WTC11 (cell line): ENCODE results near the gene RPGR. TPM values are rescaled to one million over a fixed set of nuclear protein-coding genes. Genes with fewer than 3 reads are reported as not detected.

Experiments
- ATAC-seq: fragments of 200-7000 bp; cut with Tn5 transposase; 2 replicates; pipeline ENCODE4 v1.10.0; 2021; ENCODE audit warnings: mild to moderate bottlenecking, moderate library complexity
- CTCF ChIA-PET: fragments of 300-600 bp; sonication (Branson Sonifier 250); formaldehyde crosslinking; loops from one replicate; lab custom pipeline; 2021; ENCODE audit warnings: antibody characterized with exemption; lab: Charles Lee
- POLR2A ChIA-PET: fragments of 350-600 bp; sonication (Branson Sonifier 250); formaldehyde crosslinking; loops from one replicate; lab custom pipeline; 2021; ENCODE audit warnings: antibody characterized with exemption; lab: Charles Lee
- DNase-seq: peaks from one replicate; pipeline ENCODE4 v3.0.0; 2021; ENCODE audit warnings: low spot score
- H3K27ac Mint-ChIP-seq: 2 replicates; pipeline ENCODE4 v1.8.0; 2021; ENCODE audit warnings: mixed read lengths
- H3K27me3 Mint-ChIP-seq: 2 replicates; pipeline ENCODE4 v1.8.0; 2021; ENCODE audit warnings: low read depth, mild to moderate bottlenecking, moderate library complexity, mixed read lengths
- H3K36me3 Mint-ChIP-seq: 2 replicates; pipeline ENCODE4 v1.8.0; 2021; ENCODE audit warnings: mixed read lengths
- H3K4me1 Mint-ChIP-seq: 2 replicates; pipeline ENCODE4 v1.8.0; 2022; ENCODE audit warnings: mixed read lengths
- H3K4me3 Mint-ChIP-seq: 2 replicates; pipeline ENCODE4 v1.8.0; 2021; ENCODE audit warnings: mild to moderate bottlenecking, moderate library complexity, mixed read lengths
- H3K9me3 Mint-ChIP-seq: 2 replicates; pipeline ENCODE4 v1.8.0; 2021; ENCODE audit warnings: mixed read lengths
- ATF1 ChIP-seq: sonication (generic); formaldehyde crosslinking; IDR thresholded peaks from 2 replicates; pipeline ENCODE4 v1.8.1; 2023; ENCODE audit warnings: mild to moderate bottlenecking, moderate library complexity, missing genetic modification reagents
- CREM ChIP-seq: sonication (generic); formaldehyde crosslinking; IDR thresholded peaks from 2 replicates; pipeline ENCODE4 v1.8.1; 2022; ENCODE audit warnings: mild to moderate bottlenecking, missing genetic modification reagents, moderate library complexity
- E2F1 ChIP-seq: sonication (generic); formaldehyde crosslinking; IDR thresholded peaks from 2 replicates; pipeline ENCODE4 v1.8.0; 2022; ENCODE audit warnings: mild to moderate bottlenecking, missing genetic modification reagents
- ELF4 ChIP-seq: sonication (generic); formaldehyde crosslinking; IDR thresholded peaks from 2 replicates; pipeline ENCODE4 v1.8.1; 2022; ENCODE audit warnings: low read depth, mild to moderate bottlenecking, moderate library complexity, missing genetic modification reagents
- EMX1 ChIP-seq: fragments of 250-450 bp; sonication (Bioruptor Pico); IDR thresholded peaks from 2 replicates; pipeline ENCODE4 v1.8.0; 2021; ENCODE audit warnings: mild to moderate bottlenecking
- ESRRA ChIP-seq: sonication (generic); formaldehyde crosslinking; IDR thresholded peaks from 2 replicates; pipeline ENCODE4 v1.8.1; 2022; ENCODE audit warnings: mild to moderate bottlenecking, missing genetic modification reagents, borderline replicate concordance
- GABPB1 ChIP-seq: sonication (generic); formaldehyde crosslinking; IDR thresholded peaks from 2 replicates; pipeline ENCODE4 v1.8.1; 2023; ENCODE audit warnings: mild to moderate bottlenecking, missing genetic modification reagents
- MYBL2 ChIP-seq: sonication (generic); formaldehyde crosslinking; IDR thresholded peaks from 2 replicates; pipeline ENCODE4 v1.8.1; 2023; ENCODE audit warnings: mild to moderate bottlenecking, moderate library complexity, missing genetic modification reagents
- NR1H2 ChIP-seq: sonication (generic); formaldehyde crosslinking; IDR thresholded peaks from 2 replicates; pipeline ENCODE4 v1.9.0; 2021; ENCODE audit warnings: mild to moderate bottlenecking, moderate library complexity, missing genetic modification reagents
- PRDM15 ChIP-seq: sonication (generic); formaldehyde crosslinking; IDR thresholded peaks from 2 replicates; pipeline ENCODE4 v1.8.0; 2022; ENCODE audit warnings: missing genetic modification reagents
- SMAD4 ChIP-seq: sonication (generic); formaldehyde crosslinking; IDR thresholded peaks from 2 replicates; pipeline ENCODE4 v1.8.0; 2022; ENCODE audit warnings: mild to moderate bottlenecking, missing genetic modification reagents
- TEAD1 ChIP-seq: sonication (generic); formaldehyde crosslinking; IDR thresholded peaks from 2 replicates; pipeline ENCODE4 v1.8.0; 2022; ENCODE audit warnings: mild to moderate bottlenecking, missing genetic modification reagents
- USF1 ChIP-seq: sonication (generic); formaldehyde crosslinking; IDR thresholded peaks from 2 replicates; pipeline ENCODE4 v1.8.0; 2022; ENCODE audit warnings: mild to moderate bottlenecking, missing genetic modification reagents
- ZNF281 ChIP-seq: sonication (generic); formaldehyde crosslinking; IDR thresholded peaks from 2 replicates; pipeline ENCODE4 v1.8.0; 2023; ENCODE audit warnings: mild to moderate bottlenecking, missing genetic modification reagents
- ZNF396 ChIP-seq: fragments of 250-450 bp; sonication (Bioruptor Pico); IDR thresholded peaks from 2 replicates; pipeline ENCODE4 v1.8.0; 2021; ENCODE audit warnings: mild to moderate bottlenecking, moderate library complexity, borderline replicate concordance
- ZNF416 ChIP-seq: fragments of 250-450 bp; sonication (Bioruptor Pico); IDR thresholded peaks from 2 replicates; pipeline ENCODE4 v1.9.0; 2021; ENCODE audit warnings: mild to moderate bottlenecking, inconsistent platforms
- ZNF671 ChIP-seq: fragments of 250-450 bp; sonication (Bioruptor Pico); IDR thresholded peaks from 2 replicates; pipeline ENCODE4 v1.8.0; 2021; ENCODE audit warnings: mild to moderate bottlenecking
- total RNA-seq: library from RNA; stranded (reverse); gene quantifications from 3 replicates; pipeline ENCODE4 v1.2.3, GENCODE V29; 2021

RPGR gene
- total RNA-seq, 1 experiment from 2014 or later = 10.7 TPM

GRCh38 chrX:38271154-38271716 lies 56.1 kb downstream of the RPGR start:
- peaks cover 4% of the 10 kb centered on the region; the same call in 1 of the 2 replicates for H3K27me3 Mint-ChIP-seq
- ChIA-PET POLR2A (no interaction called here), CTCF (interaction anchor here (1.6 kb wide), 1 partner anchor 11 kb away, joined by 4 read pairs; no protein-coding TSS in a partner anchor)
- ATAC-seq (no peak), DNase-seq (no peak)
- TF ChIP-seq TEAD1 (CRISPR knock-in tag) (no peak), CREM (CRISPR knock-in tag) (no peak)
- no peak overlapping the region for H3K4me3 Mint-ChIP-seq
- no peaks in the 10 kb centered on the region for H3K4me1 Mint-ChIP-seq
- no peaks in the 10 kb centered on the region for H3K9me3 Mint-ChIP-seq
- 0 out of 2 replicates have a peak, but pooled peaks cover 2% of the 10 kb centered on the region for H3K36me3 Mint-ChIP-seq
- H3K27ac Mint-ChIP-seq = no peak overlapping the region

- no peak for ATAC-seq
Observed at GRCh38 chrX:38268011-38268410, 59.3 kb downstream of the RPGR start.

GRCh38 chrX:38262715-38263620 lies 64.3 kb downstream of the RPGR start:
- Mint-ChIP-seq H3K9me3 (no peaks in the 10 kb centered on the region), H3K27me3 (no peaks in the 10 kb centered on the region), H3K27ac (no peak overlapping the region), H3K4me1 (no peaks in the 10 kb centered on the region), H3K4me3 (no peak overlapping the region), H3K36me3 (no peaks in the 10 kb centered on the region)
- ATAC-seq = no peak
- TF ChIP-seq MYBL2 (no peak), ZNF281 (CRISPR knock-in tag) (no peak), ZNF396 (CRISPR knock-in tag) (no peak), USF1 (CRISPR knock-in tag) (no peak), ZNF416 (no peak)
- no peak for DNase-seq
- ChIA-PET CTCF (interaction anchor here (1.0 to 1.1 kb wide), 2 partner anchors 19 to 41 kb away, joined by 3 to 4 read pairs; no protein-coding TSS in a partner anchor), POLR2A (no interaction called here)

More at GRCh38 chrX:38268011-38268410, 59.3 kb downstream of the RPGR start:
- H3K9me3 Mint-ChIP-seq = no peaks in the 10 kb centered on the region
- CTCF ChIA-PET = no interaction called here
- no peaks in the 10 kb centered on the region for H3K4me1 Mint-ChIP-seq
- no peak overlapping the region for H3K4me3 Mint-ChIP-seq
- POLR2A ChIA-PET = no interaction called here
- TF ChIP-seq SMAD4 (CRISPR knock-in tag) (no peak), ATF1 (no peak), ESRRA (CRISPR knock-in tag) (no peak), GABPB1 (no peak), NR1H2 (no peak), EMX1 (CRISPR knock-in tag) (no peak), ELF4 (no peak), CREM (CRISPR knock-in tag) (no peak), ZNF671 (CRISPR knock-in tag) (no peak), PRDM15 (CRISPR knock-in tag) (no peak), E2F1 (CRISPR knock-in tag) (no peak)
- TF ChIP-seq, all 79 proteins: peak for 0
- no peaks in the 10 kb centered on the region for H3K27me3 Mint-ChIP-seq
- H3K36me3 Mint-ChIP-seq = 0 out of 2 replicates have a peak, but pooled peaks cover 2% of the 10 kb centered on the region
- no peak overlapping the region for H3K27ac Mint-ChIP-seq
- DNase-seq = no peak
